ENCODE results near the gene WNT1.

Gene WNT1

DNA sequence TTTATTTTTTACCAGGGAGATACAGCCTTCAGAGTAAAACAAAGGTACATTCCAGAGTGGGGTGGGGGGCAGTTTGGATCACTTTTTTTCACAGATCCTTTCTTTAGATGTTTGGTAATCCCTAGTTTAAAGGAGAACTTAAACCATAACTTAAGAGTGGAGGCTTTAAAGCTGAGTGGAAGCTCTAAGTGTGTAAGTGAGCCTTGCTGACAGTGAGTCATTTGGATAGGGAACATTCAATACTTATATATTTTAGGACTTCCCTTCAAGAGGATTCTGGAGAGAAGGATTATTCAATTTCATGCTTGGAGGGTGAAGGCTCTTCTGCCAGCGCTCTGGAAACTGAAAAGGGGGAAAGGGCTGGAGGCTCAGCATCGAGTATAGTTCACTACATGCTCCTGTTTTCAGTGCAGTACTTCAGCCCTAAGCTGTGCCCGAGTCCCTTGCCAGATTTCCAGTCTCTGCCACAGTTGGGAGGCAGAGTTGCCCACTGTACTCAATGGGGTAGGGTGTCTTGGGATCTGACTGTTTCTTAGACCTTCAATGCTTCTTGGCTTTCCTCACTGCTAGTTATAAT, 32.1 kb downstream of the WNT1 start:
- DNase-seq, result no peak

- no peak for DNase-seq
Measured at GRCh38 chr12:49012739-49013138, 34.6 kb downstream of the WNT1 start.

GRCh38 chr12:49013428-49013827, 35.3 kb downstream of the WNT1 start:
- DNase-seq, result no peak

GRCh38 chr12:49014547-49014946, 36.4 kb downstream of the WNT1 start:
- no peak for DNase-seq

DNA sequence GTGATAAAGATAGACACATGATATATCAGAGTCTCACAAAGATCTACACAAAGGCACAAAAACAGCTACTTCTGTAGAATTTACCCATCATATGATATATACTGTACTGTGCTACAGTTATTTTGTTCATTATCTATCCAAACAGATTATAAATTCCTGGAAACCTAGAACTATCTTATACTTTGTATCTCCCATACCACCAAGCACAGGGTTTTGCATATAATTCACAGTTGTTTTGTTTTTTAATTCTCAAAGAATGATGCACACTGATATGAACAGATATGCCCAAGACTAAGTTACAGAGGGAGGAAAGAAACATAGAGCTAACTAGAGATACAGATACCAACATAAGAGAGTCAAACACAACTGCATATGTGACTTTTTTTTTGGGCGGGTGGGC, 37.1 kb downstream of the WNT1 start:
- DNase-seq, result no peak

DNA sequence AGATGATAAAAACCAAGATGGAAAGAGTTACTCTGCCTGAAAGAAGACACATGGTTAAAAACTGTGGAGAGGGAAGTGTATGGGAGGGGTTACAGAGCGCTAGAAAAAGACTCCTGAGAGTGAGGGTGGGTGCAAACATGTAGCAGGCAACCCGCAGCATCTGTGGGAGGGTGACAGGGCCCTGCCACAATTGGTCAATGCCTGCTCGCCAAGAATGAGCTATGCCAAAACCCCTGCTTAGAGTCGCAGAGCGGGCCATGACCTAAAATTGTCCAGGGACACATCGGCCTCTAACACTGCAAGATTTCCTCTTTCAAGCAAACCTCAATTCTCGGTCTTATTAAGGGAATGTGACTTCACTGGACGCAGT, 39.8 kb downstream of the WNT1 start:
- DNase-seq, result no peak

DNA sequence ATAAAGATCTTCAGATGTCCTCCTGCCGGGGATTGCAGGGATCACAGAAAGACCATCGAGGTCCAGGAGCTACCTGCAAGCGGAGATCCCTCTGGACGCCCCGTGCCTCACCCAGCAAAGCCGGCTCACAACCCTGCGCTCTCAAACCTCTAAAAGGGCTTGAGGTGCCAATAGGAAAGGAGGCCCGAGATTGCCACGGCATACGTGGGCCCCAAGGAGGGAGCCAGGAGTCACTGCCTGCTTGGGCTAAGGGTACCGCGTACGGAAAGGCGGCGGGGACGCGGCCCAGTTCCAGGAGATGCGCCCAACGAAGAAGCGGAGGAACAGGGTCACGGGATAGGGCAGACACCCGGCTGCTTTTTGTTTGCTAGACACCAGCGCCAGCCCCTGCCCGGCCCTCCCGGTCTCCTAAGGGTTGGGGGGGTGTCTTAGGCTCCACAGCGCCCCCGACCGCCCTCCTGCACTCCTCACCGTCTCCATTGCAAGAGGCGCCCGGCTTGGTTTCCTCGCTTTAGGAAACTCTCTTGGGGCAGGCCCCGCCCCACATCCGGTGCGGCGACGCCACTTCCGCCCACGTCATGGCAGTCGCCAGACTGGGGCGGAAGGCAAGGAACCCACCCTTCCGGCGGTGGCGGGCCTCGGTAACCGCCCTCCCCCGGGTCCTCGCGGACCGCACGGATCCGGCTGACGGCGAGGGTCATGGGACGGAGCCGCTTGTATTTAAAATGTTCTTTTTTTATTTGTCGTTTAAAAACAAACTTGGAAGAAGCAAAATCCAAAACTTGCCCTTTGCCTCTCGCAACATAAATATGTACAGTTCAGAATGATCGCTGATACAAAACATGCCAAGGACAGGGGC, 40.4 kb downstream of the WNT1 start, which contains the start of gene PRKAG1:
Gene PRKAG1 (minus strand): TSS at position 516 of the 859 bp plus-strand sequence. CDS start 36 bp downstream, at position 480.
- peak; percentile 97 for DNase-seq

DNA sequence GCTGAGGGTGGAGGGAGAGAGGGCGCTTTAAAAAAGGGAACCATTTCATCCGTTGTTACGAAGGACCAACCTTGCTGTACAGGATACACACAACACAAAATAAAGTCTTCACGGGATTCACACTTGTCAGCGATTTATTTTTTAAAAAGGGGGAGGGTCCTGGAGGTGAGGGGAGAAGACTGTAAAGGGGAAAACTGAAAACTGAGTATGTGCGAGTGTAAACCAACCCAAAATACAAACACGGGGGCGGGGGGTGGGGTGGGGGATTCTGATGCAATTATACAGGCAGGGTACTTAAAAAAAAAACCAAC, 41.0 kb downstream of the WNT1 start:
- DNase-seq, result no peak

GRCh38 chr12:49019443-49020324, 41.6 kb downstream of the WNT1 start:
- peak; percentile 42 for DNase-seq

DNA sequence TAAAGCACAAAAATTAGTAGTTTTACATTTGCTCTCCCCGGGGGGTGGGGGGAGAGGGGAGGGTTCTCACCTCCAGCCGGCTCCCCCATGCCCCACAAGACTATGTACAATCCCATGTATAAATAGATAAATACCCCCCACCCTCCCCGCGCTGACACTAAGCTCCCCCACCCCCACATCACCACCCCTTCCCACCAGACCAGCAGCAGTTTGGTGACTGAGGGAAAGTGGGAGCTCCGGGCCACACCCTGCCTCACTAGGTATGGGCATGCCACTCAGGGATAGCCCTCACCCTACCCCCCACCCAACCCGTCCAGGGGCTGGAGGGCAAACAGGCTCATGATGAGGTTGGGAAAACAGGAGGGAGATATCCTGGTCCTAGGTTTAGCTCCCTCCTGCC, 42.3 kb downstream of the WNT1 start:
- no peak for DNase-seq

DNA sequence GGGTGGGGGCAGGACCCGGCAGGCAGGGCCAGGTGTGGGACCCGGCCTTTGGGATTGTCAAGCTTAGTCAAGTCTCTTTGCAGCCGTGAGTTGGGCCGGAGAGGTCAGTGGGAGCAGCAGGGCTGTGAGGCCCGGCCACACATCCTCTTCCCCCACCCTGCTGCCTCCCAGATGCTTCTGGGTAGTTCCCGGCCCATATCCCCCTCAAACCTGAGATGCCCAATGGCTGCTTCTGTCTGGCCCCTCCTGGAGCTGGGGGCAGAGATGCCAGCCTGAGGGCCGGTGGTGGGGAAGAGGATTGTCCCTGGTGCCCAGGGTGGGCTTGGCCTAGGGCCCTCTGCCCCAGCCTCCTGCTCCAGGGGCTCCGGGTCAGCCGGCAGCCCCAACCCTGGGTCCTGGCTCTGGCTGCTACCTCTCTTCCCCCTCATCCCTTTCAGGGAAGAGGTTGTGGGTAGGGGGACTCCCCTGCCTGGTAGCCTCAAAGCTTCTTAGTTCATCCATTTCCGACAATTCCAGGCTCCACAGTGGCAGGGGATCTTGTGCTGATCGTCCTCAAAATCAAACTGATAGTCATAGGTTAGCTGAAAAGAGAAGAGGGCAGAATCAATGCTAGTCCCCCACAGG, 43.3 kb downstream of the WNT1 start:
- DNase-seq, result no peak

DNA sequence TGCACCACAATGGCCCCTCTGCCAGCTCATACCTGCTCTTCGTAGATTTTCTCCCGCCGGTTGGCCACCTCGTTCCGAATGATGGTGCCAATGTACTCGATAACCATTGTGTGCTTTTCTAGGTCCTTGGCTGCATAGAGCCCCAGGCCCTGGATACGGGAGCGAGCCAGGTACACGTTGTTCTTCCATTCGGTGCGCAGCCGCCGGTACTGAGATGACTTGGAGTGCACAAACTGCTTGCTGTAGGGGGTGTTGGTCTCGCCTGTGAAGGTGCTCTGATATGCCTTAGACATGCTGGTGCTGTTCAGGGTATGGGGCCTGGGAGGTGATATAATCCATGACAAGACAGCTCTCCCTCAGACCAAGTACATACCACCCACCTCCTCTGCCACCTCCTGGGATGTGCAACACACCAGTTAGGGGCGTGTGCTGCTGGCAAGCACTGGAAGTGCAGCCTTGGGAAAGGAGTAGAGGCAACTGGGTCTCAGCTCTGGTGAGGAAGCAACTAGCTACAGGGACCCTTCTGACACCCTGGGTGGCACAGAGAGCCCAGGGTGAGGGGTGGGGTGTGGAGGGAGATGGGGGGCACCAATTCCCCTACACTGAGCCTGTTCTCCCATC, 44.5 kb downstream of the WNT1 start:
- DNase-seq, result no peak

DNA sequence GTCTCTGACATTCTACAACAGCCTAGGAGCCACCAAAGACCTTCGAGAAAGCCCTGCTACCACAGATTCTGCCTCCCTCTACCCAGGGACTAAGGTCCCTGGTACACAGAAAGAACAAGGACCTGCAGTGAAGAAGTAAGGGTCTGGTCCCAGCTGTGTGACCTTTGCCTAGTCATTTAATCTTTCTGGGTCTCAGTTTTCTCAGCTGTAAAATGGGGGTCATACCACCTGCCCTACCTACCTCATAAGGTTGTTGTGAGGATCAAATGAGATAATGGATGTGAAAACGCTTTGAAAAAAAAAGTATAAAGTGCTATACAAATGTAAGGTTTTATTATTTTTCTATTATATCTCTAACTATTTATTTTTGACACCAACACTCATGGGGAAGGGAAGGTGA, 45.7 kb downstream of the WNT1 start:
- no peak for DNase-seq

DNA sequence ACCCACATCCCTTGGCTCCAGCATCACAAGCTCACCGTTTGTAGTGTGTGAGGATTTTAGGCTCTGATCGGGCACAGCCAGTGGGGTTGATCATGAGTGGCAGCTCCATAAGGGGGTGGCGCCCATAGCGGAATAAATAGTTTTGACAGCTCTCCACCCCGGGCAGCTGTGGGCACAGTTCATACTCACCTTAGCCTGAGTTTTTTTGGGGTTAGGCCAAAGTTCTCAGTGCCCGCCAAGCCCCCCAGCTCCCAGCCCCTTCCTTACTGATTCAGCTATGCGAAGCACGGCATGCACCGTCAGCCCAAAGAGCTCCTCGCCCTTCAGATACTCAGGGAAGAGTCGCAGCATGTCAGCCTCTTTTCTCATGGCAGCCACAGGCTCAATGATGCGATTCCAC, 46.4 kb downstream of the WNT1 start:
- DNase-seq, result no peak

GRCh38 chr12:49025463-49025862, 47.3 kb downstream of the WNT1 start:
- DNase-seq, result no peak

DNA sequence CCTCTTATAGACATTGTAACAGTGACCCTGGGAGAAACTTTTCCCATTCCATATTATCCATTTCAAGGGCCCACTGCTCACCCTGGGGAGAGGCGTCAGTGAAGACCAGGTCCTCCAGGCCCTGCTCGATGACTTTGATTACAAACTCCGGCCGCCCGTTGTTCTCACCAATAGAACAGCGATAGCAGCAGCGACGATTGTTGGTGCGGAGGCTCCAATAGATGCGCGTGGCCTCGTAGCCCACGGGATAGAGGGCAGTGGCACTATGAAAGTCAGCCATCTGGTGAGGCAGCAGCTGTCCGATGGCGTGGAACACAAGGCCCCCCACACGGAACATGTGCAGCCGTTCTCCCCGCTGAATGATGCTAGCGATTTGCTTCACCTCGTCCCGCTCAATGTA, 48.0 kb downstream of the WNT1 start:
- no peak for DNase-seq

GRCh38 chr12:49026678-49027480, 48.8 kb downstream of the WNT1 start:
- no peak for DNase-seq

DNA sequence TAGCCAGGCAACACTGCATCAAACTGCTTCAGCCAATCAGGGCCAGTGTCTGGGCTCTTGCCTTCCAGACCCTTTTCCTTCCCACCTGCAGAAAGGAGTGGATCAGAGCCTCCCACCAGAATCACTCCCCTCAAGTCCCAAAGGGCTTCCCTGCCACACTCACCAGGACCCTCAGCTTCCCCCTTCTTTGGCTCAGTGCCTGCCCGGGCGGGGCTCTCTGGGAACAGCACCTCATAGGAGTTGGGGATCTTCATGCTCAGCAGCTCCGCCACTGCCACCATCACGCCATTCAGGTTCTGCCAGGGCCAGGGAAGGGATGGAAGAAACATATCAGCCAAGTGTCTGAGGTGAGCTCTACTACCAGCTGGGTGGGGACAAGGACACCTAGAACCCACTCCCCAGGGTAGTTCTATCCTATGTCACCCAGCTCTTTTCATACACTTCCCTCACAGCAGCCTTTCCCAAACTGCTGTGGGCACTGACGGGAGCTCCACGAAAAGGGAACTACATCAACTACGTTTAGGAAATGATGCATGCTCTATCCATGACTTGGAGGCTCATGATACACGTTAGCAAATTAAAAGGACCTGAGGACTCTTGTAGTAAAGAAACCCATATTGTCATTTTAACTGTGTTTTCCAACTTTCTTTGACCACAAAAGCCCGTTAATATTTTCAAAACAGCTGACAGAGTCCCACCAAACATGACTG, 49.9 kb downstream of the WNT1 start:
- no peak for DNase-seq

DNA sequence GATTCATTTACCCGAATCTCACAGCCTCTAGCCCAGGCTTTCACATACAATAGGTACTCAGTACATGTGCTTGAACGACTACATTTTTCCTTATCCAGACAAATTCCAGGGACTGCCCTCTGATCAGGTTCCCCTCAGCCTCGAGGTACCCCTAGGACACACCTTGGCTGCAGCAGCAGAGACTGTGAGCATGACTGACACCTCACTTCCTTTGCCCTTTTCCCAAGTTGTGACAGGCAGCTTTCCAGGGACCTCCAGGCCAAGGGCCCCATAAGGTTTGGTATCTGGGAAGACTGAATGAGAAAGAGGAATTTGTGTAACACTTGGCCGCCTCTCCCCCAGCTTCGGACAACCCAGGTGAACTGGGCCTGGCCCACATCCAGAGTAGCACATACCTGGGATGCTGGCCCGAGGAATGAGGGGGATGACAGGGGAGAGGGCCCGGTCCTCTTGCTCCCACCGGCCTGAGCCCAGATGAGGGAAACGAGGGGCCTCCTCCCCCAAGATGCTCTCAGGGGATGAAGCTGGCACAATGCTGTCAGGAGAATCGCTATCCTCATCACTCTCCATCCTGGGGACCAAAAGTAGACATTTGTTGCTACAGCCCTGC, 50.6 kb downstream of the WNT1 start:
- no peak for DNase-seq

DNA sequence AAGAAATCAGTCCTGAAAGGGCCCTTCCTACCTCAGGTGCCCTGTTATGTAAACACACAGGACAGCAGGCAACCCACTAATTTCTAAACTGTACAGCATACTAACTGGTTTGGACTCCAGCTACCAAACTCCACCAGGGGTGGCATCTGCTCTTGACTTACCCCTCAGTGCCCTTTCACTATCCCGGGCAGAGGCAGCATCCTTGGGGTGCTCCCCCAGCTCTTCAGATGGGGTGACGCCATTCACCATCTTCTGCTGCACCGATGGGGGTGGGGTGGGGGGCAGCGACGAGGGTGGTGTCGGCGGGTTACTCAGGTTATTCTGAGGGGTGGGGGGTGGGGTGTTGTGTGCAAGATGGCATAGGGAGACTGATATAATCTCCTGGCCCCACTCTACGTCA, 52.0 kb downstream of the WNT1 start:
- DNase-seq, result no peak

Data from CD4-positive, alpha-beta T cell treated with Interleukin-6 for 4 hours (primary cell).